GM23338 (cell line): ENCODE results near the gene BIRC6. TPM values are rescaled to one million over a fixed set of nuclear protein-coding genes. Genes with fewer than 3 reads are reported as not detected.

Source experiments
- ATAC-seq: fragments of 200-7000 bp; cut with Tn5 transposase; 3 replicates; pipeline ENCODE4 v1.9.1; 2020
- DNase-seq: peaks from one replicate; pipeline ENCODE4 v3.0.0-alpha.2; 2015; ENCODE audit warnings: low spot score
- H2AFZ ChIP-seq: fragments of 200-600 bp; sonication (generic); 2 replicates; pipeline ENCODE4 v1.8.0; 2016; ENCODE audit warnings: antibody characterized with exemption, mild to moderate bottlenecking, moderate library complexity
- H3F3A ChIP-seq: fragments of 200-600 bp; sonication (generic); replicated peaks from 2 replicates; pipeline ENCODE4 v1.8.0; 2017; ENCODE audit warnings: antibody characterized with exemption, mixed run types, low read depth
- H3K27ac ChIP-seq: fragments of 200-600 bp; sonication (generic); 2 replicates; pipeline ENCODE4 v1.6.1; 2016; ENCODE audit warnings: low read depth
- H3K27me3 ChIP-seq: fragments of 200-600 bp; sonication (generic); 2 replicates; pipeline ENCODE4 v1.8.0; 2016; ENCODE audit warnings: mild to moderate bottlenecking, mixed run types, moderate library complexity; ENCODE audit not compliant: insufficient read depth
- H3K36me3 ChIP-seq: fragments of 200-600 bp; sonication (generic); 2 replicates; pipeline ENCODE4 v1.8.0; 2016; ENCODE audit warnings: mild to moderate bottlenecking; ENCODE audit not compliant: insufficient read depth
- H3K4me1 ChIP-seq: fragments of 200-600 bp; sonication (generic); 2 replicates; pipeline ENCODE4 v1.8.0; 2016; ENCODE audit warnings: mild to moderate bottlenecking, moderate library complexity; ENCODE audit not compliant: insufficient read depth
- H3K4me2 ChIP-seq: fragments of 200-600 bp; sonication (generic); 2 replicates; pipeline ENCODE4 v1.7.1; 2017; ENCODE audit warnings: mixed run types
- H3K4me3 ChIP-seq: fragments of 200-600 bp; sonication (generic); 2 replicates; pipeline ENCODE4 v1.6.1; 2016; ENCODE audit warnings: mixed run types
- H3K79me2 ChIP-seq: fragments of 200-600 bp; sonication (generic); replicated peaks from 2 replicates; pipeline ENCODE4 v1.8.0; 2017; ENCODE audit warnings: mild to moderate bottlenecking; ENCODE audit not compliant: insufficient read depth
- H3K9me2 ChIP-seq: fragments of 200-600 bp; sonication (generic); 2 replicates; pipeline ENCODE4 v1.8.0; 2017; ENCODE audit not compliant: insufficient read depth
- H4K20me1 ChIP-seq: fragments of 200-600 bp; sonication (generic); replicated peaks from 2 replicates; pipeline ENCODE4 v1.8.0; 2017; ENCODE audit warnings: mild to moderate bottlenecking; ENCODE audit not compliant: insufficient read depth
- H3K27ac Mint-ChIP-seq: 2 replicates; pipeline ENCODE4 v1.8.0; 2020; ENCODE audit warnings: inconsistent platforms, mild to moderate bottlenecking, moderate library complexity, mixed read lengths
- H3K27me3 Mint-ChIP-seq: 3 replicates; pipeline ENCODE4 v1.8.0; 2022; ENCODE audit warnings: low read depth, mild to moderate bottlenecking, moderate library complexity, mixed read lengths, inconsistent platforms; ENCODE audit not compliant: insufficient read depth, poor library complexity
- H3K36me3 Mint-ChIP-seq: 3 replicates; pipeline ENCODE4 v1.8.0; 2021; ENCODE audit warnings: low read depth, mild to moderate bottlenecking, inconsistent platforms, moderate library complexity, mixed read lengths
- H3K4me1 Mint-ChIP-seq: 3 replicates; pipeline ENCODE4 v1.8.0; 2020; ENCODE audit warnings: mild to moderate bottlenecking, inconsistent platforms, mixed read lengths
- H3K4me3 Mint-ChIP-seq: 3 replicates; pipeline ENCODE4 v1.8.0; 2021; ENCODE audit warnings: moderate library complexity, mild to moderate bottlenecking, inconsistent platforms, mixed read lengths
- H3K9me3 Mint-ChIP-seq: 3 replicates; pipeline ENCODE4 v1.8.0; 2020; ENCODE audit warnings: moderate library complexity, mild to moderate bottlenecking, inconsistent platforms, mixed read lengths
- CREB1 ChIP-seq: fragments of 250-450 bp; sonication (Bioruptor Pico); IDR thresholded peaks from 2 replicates; pipeline ENCODE4 v1.5.0; 2020; ENCODE audit warnings: low read depth, mild to moderate bottlenecking, moderate library complexity
- CTCF ChIP-seq, 2 experiments: fragments of 200-600 bp in 1 of 2; sonication (generic) in 1 of 2; conservative IDR thresholded peaks; 2 replicates each; pipeline versions ENCODE4 v1.5.1 to v1.6.1; 2016 to 2017; ENCODE audit warnings: antibody characterized with exemption in 2 of 2, low read depth in 2 of 2, mild to moderate bottlenecking in 2 of 2, moderate library complexity in 1 of 2
- ETS1 ChIP-seq: IDR thresholded peaks from 2 replicates; pipeline ENCODE4 v1.6.1; 2016; ENCODE audit warnings: antibody characterized with exemption
- EZH2 ChIP-seq: fragments of 200-600 bp; sonication (generic); IDR thresholded peaks from one replicate; pipeline ENCODE4 v1.8.0; 2017; ENCODE audit warnings: antibody characterized with exemption, mild to moderate bottlenecking, low read depth; ENCODE audit not compliant: unreplicated experiment
- EZH2phosphoT487 ChIP-seq: fragments of 200-600 bp; sonication (generic); IDR thresholded peaks from one replicate; pipeline ENCODE4 v1.8.1; 2018; ENCODE audit warnings: antibody characterized with exemption; ENCODE audit not compliant: unreplicated experiment
- JUNB ChIP-seq: IDR thresholded peaks from one replicate; pipeline ENCODE4 v1.6.1; 2016; ENCODE audit warnings: antibody characterized with exemption; ENCODE audit not compliant: unreplicated experiment
- NANOG ChIP-seq: IDR thresholded peaks from 2 replicates; pipeline ENCODE4 v1.6.1; 2016; ENCODE audit warnings: antibody characterized with exemption, borderline replicate concordance
- POLR2AphosphoS5 ChIP-seq: IDR thresholded peaks from 2 replicates; pipeline ENCODE4 v1.6.1; 2016; ENCODE audit warnings: antibody characterized with exemption, low read depth
- STAT1 ChIP-seq: IDR thresholded peaks from one replicate; pipeline ENCODE4 v1.6.1; 2016; ENCODE audit warnings: antibody characterized with exemption; ENCODE audit not compliant: unreplicated experiment
- ZNF114 ChIP-seq: fragments of 250-450 bp; sonication (Bioruptor Pico); IDR thresholded peaks from 2 replicates; pipeline ENCODE4 v1.5.0; 2020; ENCODE audit warnings: mild to moderate bottlenecking, moderate library complexity
- ZNF331 ChIP-seq: fragments of 250-450 bp; sonication (Bioruptor Pico); IDR thresholded peaks from 2 replicates; pipeline ENCODE4 v1.5.0; 2020; ENCODE audit warnings: low read depth, mild to moderate bottlenecking, moderate library complexity
- ZNF462 ChIP-seq: fragments of 250-450 bp; sonication (Bioruptor Pico); IDR thresholded peaks from 2 replicates; pipeline ENCODE4 v1.5.0; 2020; ENCODE audit warnings: mild to moderate bottlenecking, moderate library complexity
- polyA plus RNA-seq: library from polyadenylated mRNA; unstranded; fragments of >200 nt; fragmentation: Nextera tagmentation; extraction: Ambion mirVana; gene quantifications from 2 replicates; pipeline ENCODE4 v1.2.1, GENCODE V29; 2016
- total RNA-seq: library from RNA; depleted of rRNA; stranded (reverse); fragments of >200 nt; shearing (Covaris generic); gene quantifications from 2 replicates; pipeline ENCODE4 v1.2.3, GENCODE V29; 2014

BIRC6 gene
- total and polyA plus RNA-seq, 2 experiments from 2014 or later, result 85.8 to 131 TPM

- H3K36me3 Mint-ChIP-seq, result peaks cover 39% of the 10 kb centered on the region
- Histone ChIP-seq H3K4me2 (no peak overlapping the region), H2AFZ (no peak overlapping the region), H3K79me2 (no peaks in the 10 kb centered on the region), H4K20me1 (no peaks in the 10 kb centered on the region; the same call in 1 of the 2 replicates), H3K4me3 (no peak overlapping the region), H3K27ac (no peak overlapping the region), H3K27me3 (no peaks in the 10 kb centered on the region), H3K9me2 (no peaks in the 10 kb centered on the region), H3K36me3 (peaks cover 32% of the 10 kb centered on the region; the same call in 1 of the 2 replicates), H3F3A (no peaks in the 10 kb centered on the region), H3K4me1 (no peaks in the 10 kb centered on the region)
- no peaks in the 10 kb centered on the region for H3K4me1 Mint-ChIP-seq
- no peaks in the 10 kb centered on the region; the same call in 2 of the 3 replicates for H3K9me3 Mint-ChIP-seq
- H3K27ac Mint-ChIP-seq, result no peak overlapping the region
- TF ChIP-seq STAT1, result no peak
- TF ChIP-seq ZNF114 (CRISPR knock-in tag), result no peak
- TF ChIP-seq ETS1, result no peak
- TF ChIP-seq ZNF462 (CRISPR knock-in tag), result no peak
- TF ChIP-seq ZNF331, result no peak
- no peak for TF ChIP-seq JUNB
- no peak for TF ChIP-seq NANOG
- TF ChIP-seq CREB1 (CRISPR knock-in tag), result no peak
- no peak for TF ChIP-seq POLR2AphosphoS5
- TF ChIP-seq EZH2phosphoT487, result no peak
- TF ChIP-seq EZH2, result no peak
- TF ChIP-seq CTCF (conservative IDR thresholded peaks at IDR 0.05; ENCODE audit: low read depth in 2 of 2), result no peak
- DNase-seq (no peak), ATAC-seq (no peak)
- H3K4me3 Mint-ChIP-seq, result no peak overlapping the region
- H3K27me3 Mint-ChIP-seq, result peaks cover 2% of the 10 kb centered on the region
Measured at GRCh38 chr2:32502941-32503340, 146.1 kb downstream of the BIRC6 start.
